Left colon (tissue), 2 donors: ENCODE measurements around the gene NXPE4. TPM values are rescaled to one million over a fixed set of nuclear protein-coding genes. Genes with fewer than 3 reads are reported as not detected.

ENCODE experiments used
- ATAC-seq: fragments of 200-7000 bp; cut with Tn5 transposase; one replicate; pipeline ENCODE4 v1.9.1; 2020; ENCODE audit warnings: mild to moderate bottlenecking, moderate library complexity
- DNase-seq, 2 donors: peaks; one replicate each; pipeline ENCODE4 v3.0.0-alpha.2; 2020
- intact Hi-C, 2 donors: fragments of 100-400 bp; cut with DNase I in 1 of 2; cut with micrococcal nuclease in 1 of 2; formaldehyde crosslinking; loops; one replicate each; pipeline versions ENCODE4 v1.11.2 to v1.14.0; 2022; cut with DNase I, micrococcal nuclease
- total RNA-seq, 2 donors: library from RNA; stranded (reverse); fragmentation: NEBNext Ultra II Directional; extraction: Animal tissue kit (Norgen Biotek cat#: 25700); gene quantifications; one replicate each; pipeline ENCODE4 v1.2.1, GENCODE V29; 2021
- donor health status: DM: no; HTN: no; CAD: no.
- donor health status: DM: yes; HTN: yes; CAD: no.

Gene NXPE4
- total RNA-seq, 2 donors from 2014 or later = 142 to 191 TPM

- ATAC-seq (no peak), DNase-seq (no peak)
- intact Hi-C loops = no loop called here
Measured at GRCh38 chr11:114571712-114572111, 23.9 kb downstream of the NXPE4 start.

DNA sequence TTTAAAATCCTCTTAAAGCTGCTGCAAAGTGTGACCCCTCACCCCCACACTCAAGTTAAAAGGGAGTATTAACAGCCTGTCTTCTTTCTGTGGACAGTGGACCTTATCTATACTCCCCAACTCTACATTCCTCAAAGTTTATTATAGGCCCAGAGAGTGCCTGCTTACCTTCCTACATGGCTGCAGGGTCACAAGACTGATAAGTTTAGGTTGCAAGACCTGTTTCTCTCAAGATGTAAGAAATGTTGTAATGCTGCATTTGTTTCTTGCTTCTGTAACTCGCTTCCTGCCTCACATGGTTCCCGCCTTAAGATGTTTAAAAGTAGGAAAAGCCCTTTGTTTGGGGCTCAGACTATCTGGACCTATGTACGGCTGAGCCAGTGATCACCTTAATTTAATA is 25.8 kb downstream of the NXPE4 start:
- ATAC-seq (peak; percentile 8), DNase-seq (no peak)
- intact Hi-C loops = no loop called here

GRCh38 chr11:114566276-114566675 is 29.3 kb downstream of the NXPE4 start:
- intact Hi-C loops = no loop called here
- DNase-seq (no peak), ATAC-seq (no peak)

GRCh38 chr11:114564831-114565230 is 30.8 kb downstream of the NXPE4 start:
- DNase-seq (no peak), ATAC-seq (no peak)
- intact Hi-C loops = no loop called here

- DNase-seq (no peak), ATAC-seq (no peak)
- intact Hi-C loops = no loop called here
Measured at GRCh38 chr11:114563077-114563476, 32.5 kb downstream of the NXPE4 start.

DNA sequence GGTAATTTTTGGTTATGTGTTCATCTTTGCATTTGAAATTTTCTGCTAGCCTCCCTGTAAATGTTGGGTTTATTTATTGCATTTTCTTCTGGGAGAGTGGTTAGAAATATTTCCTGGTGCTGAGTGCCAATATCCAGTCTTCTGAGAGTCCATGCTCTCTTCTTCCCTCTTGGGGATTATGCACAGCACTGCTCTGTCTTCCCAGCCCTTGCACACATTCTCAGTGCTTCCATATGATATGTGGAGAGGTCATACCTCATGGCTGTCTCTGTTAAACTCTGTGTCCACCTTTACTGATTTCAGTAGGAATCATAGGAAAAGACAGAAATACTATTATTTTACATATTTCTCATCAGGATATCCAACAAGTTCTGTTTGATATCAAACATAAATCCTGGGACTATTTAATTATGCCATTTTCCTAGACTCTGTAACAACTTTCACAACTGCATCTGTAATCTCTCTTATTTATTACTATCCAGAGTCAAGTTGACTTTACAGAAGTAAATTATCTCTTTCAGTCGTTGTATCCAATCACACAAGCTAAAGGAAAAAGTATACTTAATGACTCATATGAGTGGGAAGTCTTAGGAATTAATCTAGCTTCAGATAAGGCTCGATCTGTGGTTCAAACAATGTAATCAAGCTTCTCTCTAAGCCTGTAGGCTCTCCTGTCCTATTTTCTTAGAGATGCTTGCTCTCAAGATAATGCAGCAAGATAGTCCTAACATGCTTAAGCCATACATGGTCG is 33.2 kb downstream of the NXPE4 start:
- ATAC-seq = peak; percentile 41
- intact Hi-C loops = no loop called here
- DNase-seq = no peak

DNA sequence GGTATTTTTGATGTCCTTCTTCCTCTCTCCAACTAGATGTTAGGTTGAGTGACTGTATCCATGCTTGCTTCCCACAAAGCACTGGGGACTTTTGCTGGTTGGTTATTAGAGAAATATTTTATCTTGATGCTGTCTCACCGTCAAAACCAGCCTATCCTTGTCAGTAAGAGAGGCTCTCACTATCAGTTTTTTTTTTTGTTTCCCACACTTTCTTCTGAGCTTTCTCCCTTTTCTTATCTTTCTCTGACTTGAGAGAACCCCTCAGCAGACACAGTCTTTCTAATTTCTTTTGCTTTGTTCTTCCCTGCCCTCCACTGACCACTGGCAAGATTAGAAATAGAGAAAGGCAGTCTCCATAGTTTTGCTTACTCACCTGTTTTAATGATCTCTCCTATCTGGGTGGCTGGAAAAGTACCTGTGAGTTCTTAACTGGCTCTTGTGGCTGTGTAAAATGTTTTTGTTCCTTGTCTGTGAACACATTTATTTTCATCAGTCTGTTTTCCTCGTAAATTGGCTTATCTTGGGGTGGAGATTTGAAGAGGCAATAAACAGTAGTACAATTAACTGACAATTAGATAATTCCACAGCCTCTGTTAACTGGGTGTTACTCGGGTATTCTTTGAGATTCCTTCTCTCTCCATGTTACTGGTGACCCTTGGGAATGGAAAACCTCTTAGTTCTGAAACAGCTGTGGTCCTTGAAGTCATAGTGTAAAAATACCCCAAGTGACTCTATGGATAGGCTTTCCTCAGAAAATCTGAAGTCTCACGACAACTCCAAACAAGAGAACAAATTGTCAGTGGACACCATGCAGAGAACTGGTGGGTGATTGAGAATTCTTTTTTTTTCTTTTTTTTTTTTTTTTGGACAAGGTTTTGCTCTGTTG is 35.9 kb downstream of the NXPE4 start, which contains the start of gene NXPE1:
Gene NXPE1 (minus strand): TSS at position 457 of the 886 bp plus-strand sequence. CDS start 8,680 bp downstream, outside the sequence.
- DNase-seq (no peak), ATAC-seq (peak; percentile 64)
- intact Hi-C loops = no loop called here

DNA sequence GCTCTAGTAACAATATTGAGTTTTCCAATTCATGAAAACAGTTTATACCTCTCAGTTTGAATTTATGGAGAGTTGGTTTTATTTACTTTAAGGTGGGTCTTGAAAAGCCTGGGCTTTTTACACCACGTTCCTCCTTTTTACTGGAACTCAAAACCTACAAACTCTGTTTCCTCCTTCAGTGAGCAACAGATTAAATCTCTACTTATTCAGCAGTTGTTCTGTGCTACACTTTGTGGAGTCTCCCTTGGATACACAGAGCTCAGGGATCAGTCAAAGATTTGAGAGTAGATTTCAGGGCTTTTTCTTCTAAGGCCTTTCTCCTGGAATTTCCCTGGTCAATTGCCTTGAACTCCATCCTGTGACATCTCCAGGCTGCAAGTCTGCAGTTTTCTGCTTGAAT is 39.5 kb downstream of the NXPE4 start:
- DNase-seq = no peak
- ATAC-seq = peak; percentile 50
- intact Hi-C loops = no loop called here

DNA sequence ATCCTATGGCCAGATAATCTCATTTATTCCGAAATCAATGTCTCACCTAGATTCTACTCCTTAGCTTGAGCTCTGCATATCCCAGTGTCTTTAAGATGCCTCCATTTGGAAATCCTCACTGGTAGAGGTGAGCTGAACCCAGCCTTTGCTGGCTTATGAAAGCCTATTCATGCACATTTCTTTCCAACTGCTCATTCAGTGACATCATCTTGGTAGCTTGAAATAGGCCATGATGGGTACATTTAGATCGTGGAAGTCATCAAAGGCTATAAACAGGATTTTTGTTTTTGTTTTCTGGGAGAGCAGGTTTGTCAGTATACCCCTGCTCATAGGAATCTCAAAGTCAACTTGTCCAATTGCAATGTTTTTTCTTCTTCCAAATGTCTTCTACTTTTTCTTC is 41.9 kb downstream of the NXPE4 start:
- no peak for DNase-seq
- intact Hi-C loops = no loop called here
- no peak for ATAC-seq

DNA sequence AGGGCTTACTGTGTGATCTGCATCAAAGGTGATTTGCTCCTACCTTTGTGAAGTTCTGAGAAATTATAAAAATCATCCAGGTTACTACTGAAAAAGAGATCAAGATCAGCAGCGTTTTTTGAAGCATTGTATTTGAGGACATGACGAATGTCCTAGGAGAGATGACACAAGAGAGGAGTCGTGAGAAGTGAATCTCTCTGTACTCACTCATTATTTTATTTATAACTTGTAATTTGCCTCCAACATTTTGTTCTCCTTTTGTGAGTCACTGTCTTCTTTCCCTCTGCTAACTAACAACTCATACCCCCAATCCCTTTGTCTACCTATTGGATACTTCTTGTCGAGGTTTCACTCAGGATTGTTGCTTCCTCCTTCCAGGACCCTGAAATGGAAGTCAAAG is 44.5 kb downstream of the NXPE4 start:
- no peak for ATAC-seq
- intact Hi-C loops = no loop called here
- DNase-seq = no peak

- intact Hi-C loops = no loop called here
- DNase-seq = no peak
- ATAC-seq = peak; percentile 18
Measured at GRCh38 chr11:114525682-114526081, 69.9 kb downstream of the NXPE4 start.

DNA sequence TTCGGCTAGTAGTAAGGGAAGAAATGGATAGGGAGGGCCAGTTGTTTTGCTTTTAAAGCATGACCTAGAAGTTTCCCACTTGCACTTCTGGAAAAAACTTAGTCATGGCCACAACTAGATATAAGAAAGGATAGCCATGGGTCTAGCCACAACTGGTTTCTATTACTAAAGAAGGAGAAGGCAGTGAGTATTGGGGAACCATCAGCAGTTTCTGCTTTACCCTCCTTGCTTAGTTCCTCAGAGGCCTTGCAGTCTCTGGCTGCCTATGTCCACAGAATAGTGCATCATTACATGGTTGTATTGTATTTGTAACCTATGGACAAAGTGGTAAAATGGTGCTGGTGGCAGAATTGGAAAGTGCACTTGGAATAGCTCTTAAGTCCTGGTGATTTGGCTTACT is 71.5 kb downstream of the NXPE4 start:
- intact Hi-C loops = no loop called here
- ATAC-seq (no peak), DNase-seq (no peak)

DNA sequence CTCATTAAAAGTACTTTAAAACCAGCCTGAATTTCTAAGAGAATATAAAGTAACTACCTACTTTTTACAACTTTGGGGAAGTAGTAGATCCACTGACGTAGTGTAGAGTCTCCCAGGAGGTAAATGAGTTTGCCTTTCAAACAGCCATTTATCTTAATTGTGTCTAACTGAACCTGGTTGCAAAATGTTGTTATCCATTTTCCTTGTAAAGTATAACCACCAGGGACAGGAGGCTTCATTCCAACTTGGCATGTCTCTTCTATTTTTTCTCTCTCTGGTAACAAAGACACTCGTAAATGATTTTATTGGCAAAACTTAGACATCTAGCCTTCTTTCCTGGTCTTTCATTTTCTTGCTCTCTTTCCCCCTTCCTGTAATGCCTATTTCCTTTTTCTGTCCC is 72.8 kb downstream of the NXPE4 start:
- ATAC-seq (peak; percentile 71), DNase-seq (no peak)
- intact Hi-C loops = no loop called here

Other genes starting within 250 kb of the NXPE4 start
- 10 to 100 TPM in 1 of 2 donors, 1 to 10 TPM in 1; 9.2 to 12.5 TPM for gene C11orf71, start 195.3 kb downstream of the NXPE4 start, total RNA-seq
- 10 to 100 TPM; 31.1 to 33.6 TPM for gene RBM7, start 195.1 kb downstream of the NXPE4 start, total RNA-seq
- gene REXO2, start 156.3 kb downstream of the NXPE4 start, total RNA-seq = 10 to 100 TPM; 37.8 to 41.8 TPM
- 100 to 1,000 TPM; 202 to 225 TPM for gene NXPE1, start 35.9 kb downstream of the NXPE4 start, total RNA-seq
- 10 to 100 TPM; 17.0 to 28.1 TPM for gene NXPE2, start 82.7 kb upstream of the NXPE4 start, total RNA-seq